GM19099 (cell line): ENCODE results near the gene ROCK2.

Source experiments
- POLR2A ChIP-seq: IDR thresholded peaks from 3 replicates; pipeline ENCODE4 v1.6.1; 2011; ENCODE audit warnings: low read depth; ENCODE audit not compliant: insufficient read length; ENCODE audit errors: extremely low read depth

ROCK2 gene

GRCh38 chr2:11286749-11287148 lies 57.7 kb downstream of the ROCK2 start:
- TF ChIP-seq POLR2A, result no peak

DNA sequence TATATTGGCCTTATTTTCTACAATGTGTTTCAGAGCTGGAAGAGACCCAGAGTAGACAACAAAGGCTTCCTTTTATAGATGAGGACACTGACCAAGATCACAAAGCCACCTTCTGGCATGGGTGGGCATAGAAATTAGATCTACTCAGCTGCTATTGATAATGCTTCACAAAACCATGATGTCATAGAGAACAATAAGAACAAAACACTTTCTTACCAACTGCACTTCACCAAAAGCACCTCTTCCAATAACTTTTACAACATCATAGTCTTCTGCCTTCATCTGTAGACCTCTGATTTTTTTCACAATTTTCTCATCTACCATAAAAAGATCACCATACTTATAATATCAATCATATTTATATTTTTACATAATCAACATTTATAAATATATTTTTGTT lies 58.1 kb downstream of the ROCK2 start:
- TF ChIP-seq POLR2A, result no peak

- TF ChIP-seq POLR2A, result no peak
Measured at GRCh38 chr2:11285499-11285898, 58.9 kb downstream of the ROCK2 start.

- no peak for TF ChIP-seq POLR2A
Measured at GRCh38 chr2:11281186-11281585, 63.2 kb downstream of the ROCK2 start.

- TF ChIP-seq POLR2A, result no peak
Measured at GRCh38 chr2:11280713-11281112, 63.7 kb downstream of the ROCK2 start.

GRCh38 chr2:11279398-11279797 lies 65.0 kb downstream of the ROCK2 start:
- no peak for TF ChIP-seq POLR2A

- no peak for TF ChIP-seq POLR2A
Measured at GRCh38 chr2:11278219-11278618, 66.2 kb downstream of the ROCK2 start.

DNA sequence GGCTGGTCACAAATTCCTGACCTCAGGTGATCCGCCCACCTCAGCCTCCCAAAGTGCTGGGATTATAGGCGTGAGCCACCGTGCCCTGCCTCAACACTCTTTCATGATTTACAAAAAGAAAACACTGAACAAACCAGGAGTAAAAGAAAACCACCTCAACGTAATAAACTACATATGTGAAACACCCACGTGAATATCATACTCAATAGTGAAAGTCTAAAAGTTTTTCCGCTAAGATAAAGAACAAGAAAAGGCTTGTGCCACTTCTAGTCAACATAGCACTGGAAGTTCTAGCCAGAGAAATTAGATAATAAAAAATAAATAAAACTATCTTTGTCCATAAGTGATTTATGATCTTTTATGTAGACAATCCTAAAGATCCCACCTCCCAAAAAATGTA lies 68.5 kb downstream of the ROCK2 start:
- no peak for TF ChIP-seq POLR2A

DNA sequence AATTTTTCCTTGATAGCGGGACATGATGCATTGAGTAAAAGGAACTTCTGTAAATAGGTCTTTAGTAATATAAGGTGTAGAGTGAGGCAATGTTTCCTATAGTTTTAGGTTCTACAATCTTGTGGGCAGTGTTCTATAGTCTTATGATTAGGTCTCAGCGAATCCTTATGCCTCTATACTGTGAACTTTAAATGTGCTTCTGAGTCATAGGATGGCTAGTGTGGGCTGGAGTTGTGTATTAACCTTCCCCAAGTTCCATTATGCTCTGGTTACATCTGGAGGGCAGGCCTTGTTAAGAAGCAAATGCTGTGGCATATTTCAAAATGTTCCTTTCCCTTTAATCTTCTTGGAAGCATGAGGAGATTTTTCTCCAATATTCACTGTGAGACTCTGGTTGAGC lies 73.5 kb downstream of the ROCK2 start:
- TF ChIP-seq POLR2A, result no peak

DNA sequence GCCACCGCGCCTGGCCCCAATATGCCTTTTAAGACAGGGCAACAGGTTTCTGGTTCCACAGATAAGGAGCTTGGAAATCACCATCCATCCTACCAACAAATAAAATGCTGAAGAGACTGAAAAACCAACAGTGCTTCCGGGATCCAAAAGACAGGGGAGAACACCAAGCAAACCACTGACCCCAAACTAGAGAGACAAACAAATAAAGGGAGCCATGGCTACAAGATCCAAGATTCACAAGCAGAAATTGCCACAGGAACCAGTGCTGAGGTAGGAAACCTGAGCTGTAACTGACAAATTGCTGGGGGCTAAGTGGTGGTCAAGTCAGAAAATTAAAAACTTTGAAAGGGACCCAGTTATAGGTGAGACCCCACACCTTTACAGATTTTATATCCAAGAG lies 76.5 kb downstream of the ROCK2 start:
- TF ChIP-seq POLR2A, result no peak

- TF ChIP-seq POLR2A, result no peak
Measured at GRCh38 chr2:11264818-11265217, 79.6 kb downstream of the ROCK2 start.

- TF ChIP-seq POLR2A, result no peak
Measured at GRCh38 chr2:11264007-11264406, 80.4 kb downstream of the ROCK2 start.

- no peak for TF ChIP-seq POLR2A
Measured at GRCh38 chr2:11263177-11263576, 81.3 kb downstream of the ROCK2 start.

DNA sequence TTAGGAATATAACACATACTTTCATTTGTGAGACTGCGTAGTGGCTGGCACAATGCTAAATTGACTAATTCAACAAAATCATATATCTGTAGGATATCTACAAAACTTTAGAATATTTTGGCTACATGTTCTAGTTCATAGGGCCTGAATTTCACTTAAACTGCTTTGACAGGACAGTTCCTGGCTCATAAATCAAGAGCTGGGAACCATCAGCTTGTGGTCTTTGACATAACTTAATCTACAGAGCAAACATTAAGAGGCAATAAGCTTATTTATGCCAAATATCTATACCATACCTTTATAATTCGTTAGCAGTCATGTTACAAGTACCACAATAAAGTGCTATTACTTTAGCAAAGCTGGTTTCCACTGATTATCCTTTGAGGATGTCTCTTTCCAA lies 83.5 kb downstream of the ROCK2 start:
- TF ChIP-seq POLR2A, result no peak

DNA sequence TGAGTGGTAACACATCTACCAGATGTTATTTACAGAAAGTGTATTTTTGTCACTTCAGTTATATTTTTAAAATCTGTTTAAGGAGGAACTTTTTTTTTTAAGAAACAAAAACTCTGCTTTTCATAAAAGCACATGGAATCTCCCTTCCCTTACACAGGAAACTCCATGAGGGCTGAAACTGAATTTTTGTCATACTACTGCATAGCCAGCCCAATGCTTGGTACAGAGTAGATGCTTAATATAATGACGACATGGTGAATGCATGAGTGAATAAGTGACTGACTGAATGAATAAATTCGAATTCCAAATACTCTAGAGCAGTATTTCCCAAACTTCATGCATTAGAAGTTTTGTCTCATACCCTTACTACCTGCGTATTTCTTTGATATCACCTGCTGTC lies 86.5 kb downstream of the ROCK2 start:
- no peak for TF ChIP-seq POLR2A

- TF ChIP-seq POLR2A, result no peak
Measured at GRCh38 chr2:11257078-11257477, 87.4 kb downstream of the ROCK2 start.

- no peak for TF ChIP-seq POLR2A
Measured at GRCh38 chr2:11256166-11256565, 88.3 kb downstream of the ROCK2 start.

GRCh38 chr2:11254100-11254536 lies 90.3 kb downstream of the ROCK2 start:
- no peak for TF ChIP-seq POLR2A
